Mesothelial cell of epicardium (in vitro differentiated cells): Measurements from ENCODE around the gene TSPEAR. TPM values are rescaled to one million over a fixed set of nuclear protein-coding genes. Genes with fewer than 3 reads are reported as not detected.

Source experiments
- DNase-seq, 2 experiments: peaks; one replicate each; pipeline ENCODE4 v3.0.0; 2021; ENCODE audit warnings: low spot score in 2 of 2; ENCODE audit not compliant: unreplicated experiment in 2 of 2
- H3K27ac Mint-ChIP-seq: 2 replicates; pipeline ENCODE4 v1.8.0; 2021; ENCODE audit warnings: mixed read lengths
- H3K27me3 Mint-ChIP-seq: 2 replicates; pipeline ENCODE4 v1.8.0; 2021; ENCODE audit warnings: low read depth, mixed read lengths
- H3K36me3 Mint-ChIP-seq: 2 replicates; pipeline ENCODE4 v1.8.0; 2021; ENCODE audit warnings: mixed read lengths
- H3K4me1 Mint-ChIP-seq: 2 replicates; pipeline ENCODE4 v1.8.0; 2021; ENCODE audit warnings: mixed read lengths
- H3K4me3 Mint-ChIP-seq: 2 replicates; pipeline ENCODE4 v1.8.0; 2021; ENCODE audit warnings: mild to moderate bottlenecking, moderate library complexity, mixed read lengths
- H3K9me3 Mint-ChIP-seq: 2 replicates; pipeline ENCODE4 v1.8.0; 2021; ENCODE audit warnings: mixed read lengths
- CTCF ChIP-seq: fragments of 200-600 bp; sonication (generic); IDR thresholded peaks from one replicate; pipeline ENCODE4 v1.5.0; 2021; ENCODE audit warnings: antibody characterized with exemption; ENCODE audit not compliant: unreplicated experiment
- total RNA-seq: library from RNA; stranded (reverse); gene quantifications from 3 replicates; pipeline ENCODE4 v1.2.1, GENCODE V29; 2021

Gene TSPEAR
- total RNA-seq, 1 donor from 2014 or later = 0.11 TPM

- Mint-ChIP-seq H3K4me1 (peaks cover 2% of the 10 kb centered on the region), H3K9me3 (no peaks in the 10 kb centered on the region), H3K4me3 (no peak overlapping the region), H3K27me3 (no peaks in the 10 kb centered on the region), H3K36me3 (no peaks in the 10 kb centered on the region), H3K27ac (no peak overlapping the region)
- DNase-seq = no peak
- TF ChIP-seq CTCF = no peak
These were observed 187.6 kb downstream of the TSPEAR start for GRCh38 chr21:44523567-44524413.

GRCh38 chr21:44522753-44523204 is 188.6 kb downstream of the TSPEAR start:
- no peak for TF ChIP-seq CTCF
- H3K4me1 Mint-ChIP-seq = peaks cover 2% of the 10 kb centered on the region
- no peaks in the 10 kb centered on the region for H3K27me3 Mint-ChIP-seq
- peaks cover 2% of the 10 kb centered on the region for H3K36me3 Mint-ChIP-seq
- no peaks in the 10 kb centered on the region for H3K9me3 Mint-ChIP-seq
- DNase-seq = no peak
- H3K4me3 Mint-ChIP-seq = no peak overlapping the region
- H3K27ac Mint-ChIP-seq = no peak overlapping the region

- H3K4me3 Mint-ChIP-seq = no peak overlapping the region
- H3K4me1 Mint-ChIP-seq = peaks cover 2% of the 10 kb centered on the region
- no peak for DNase-seq
- no peaks in the 10 kb centered on the region for H3K27me3 Mint-ChIP-seq
- no peak for TF ChIP-seq CTCF
- H3K27ac Mint-ChIP-seq = no peak overlapping the region
- no peaks in the 10 kb centered on the region for H3K9me3 Mint-ChIP-seq
- peaks cover 4% of the 10 kb centered on the region for H3K36me3 Mint-ChIP-seq
These were observed 189.2 kb downstream of the TSPEAR start for GRCh38 chr21:44521928-44522752.

- no peak for TF ChIP-seq CTCF
- Mint-ChIP-seq H3K27me3 (no peaks in the 10 kb centered on the region), H3K27ac (no peak overlapping the region), H3K9me3 (no peaks in the 10 kb centered on the region), H3K36me3 (peaks cover 4% of the 10 kb centered on the region), H3K4me1 (peaks cover 2% of the 10 kb centered on the region), H3K4me3 (no peak overlapping the region)
- no peak for DNase-seq
These were observed 190.0 kb downstream of the TSPEAR start for GRCh38 chr21:44521301-44521927.
